Endothelial cell of umbilical vein (primary cell): ENCODE results near the gene SULT1A1. TPM values are rescaled to one million over a fixed set of nuclear protein-coding genes. Genes with fewer than 3 reads are reported as not detected.
"Not testable (repeated sequence)": the region's sequence is repeated elsewhere in the genome, so short reads cannot be mapped to it uniquely, and the experiment has no call there.

Experiments
- BruUV-seq: library from RNA; stranded (reverse); fragments of 400-500 nt; replicated peaks from 2 replicates; lab custom pipeline; 2021; lab: Mats Ljungman, UMichigan
- CTCF ChIA-PET: fragments of 300-600, 350-600 bp; sonication (Branson Sonifier 250); formaldehyde crosslinking; loops from one replicate; lab custom pipeline; 2021; ENCODE audit warnings: antibody characterized with exemption, inconsistent platforms; lab: Charles Lee
- POLR2A ChIA-PET: fragments of 300-600, 350-600 bp; sonication (Branson Sonifier 250); formaldehyde crosslinking; loops from one replicate; lab custom pipeline; 2021; ENCODE audit warnings: antibody characterized with exemption, inconsistent platforms; lab: Charles Lee
- DNase-seq: peaks from one replicate; pipeline ENCODE4 v3.0.0-alpha.2; 2011; ENCODE audit warnings: low read depth, low spot score
- FAIRE-seq: peaks from 2 replicates; lab custom pipeline; 2011; peaks lifted over from hg19 to GRCh38; lab: Jason Lieb, UNC
- H2AFZ ChIP-seq: 2 replicates; pipeline ENCODE4 v1.6.0; 2012; ENCODE audit warnings: low read depth, low read length, control low read depth, inconsistent platforms
- H3K27ac ChIP-seq: 2 replicates; pipeline ENCODE4 v1.5.1; 2011; ENCODE audit warnings: low read depth, mild to moderate bottlenecking, control low read depth, low read length, moderate library complexity; ENCODE audit not compliant: insufficient read depth
- H3K27me3 ChIP-seq, 2 experiments: 2 replicates each; pipeline versions ENCODE4 v1.6.0 to v1.6.1; 2011; ENCODE audit warnings: low read length in 2 of 2, mixed read lengths in 1 of 2; ENCODE audit not compliant: control insufficient read depth in 2 of 2, insufficient read depth in 2 of 2
- H3K36me3 ChIP-seq, 2 experiments: 2 replicates in 1 of 2; 3 replicates in 1 of 2; pipeline ENCODE4 v1.5.1; 2011; ENCODE audit warnings: low read length in 2 of 2, mild to moderate bottlenecking in 1 of 2, moderate library complexity in 1 of 2; ENCODE audit not compliant: control insufficient read depth in 2 of 2, insufficient read depth in 2 of 2; ENCODE audit errors: extremely low read depth in 1 of 2
- H3K4me1 ChIP-seq: 3 replicates; pipeline ENCODE4 v1.5.1; 2011; ENCODE audit warnings: mild to moderate bottlenecking, low read length; ENCODE audit not compliant: control insufficient read depth, insufficient read depth; ENCODE audit errors: extremely low read depth
- H3K4me2 ChIP-seq: 2 replicates; pipeline ENCODE4 v1.6.1; 2011; ENCODE audit warnings: low read length, control low read depth, mixed read lengths; ENCODE audit not compliant: insufficient read depth
- H3K4me3 ChIP-seq, 3 experiments: fragments of 200-600 bp in 1 of 3; sonication (generic), shearing (Covaris generic) in 1 of 3; replicated peaks in 1 of 3; 2 replicates each; pipeline ENCODE4 v1.5.1; 2011 to 2016; ENCODE audit warnings: control low read depth in 3 of 3, low read length in 3 of 3, mild to moderate bottlenecking in 2 of 3, inconsistent platforms in 1 of 3, low read depth in 1 of 3, moderate library complexity in 1 of 3; ENCODE audit not compliant: insufficient read depth in 1 of 3
- H3K79me2 ChIP-seq: 2 replicates; pipeline ENCODE4 v1.6.0; 2012; ENCODE audit warnings: low read length, inconsistent platforms; ENCODE audit not compliant: control insufficient read depth, insufficient read depth
- H3K9ac ChIP-seq: replicated peaks from 2 replicates; pipeline ENCODE3; 2011; ENCODE audit warnings: low read length, control low read depth; ENCODE audit not compliant: insufficient read depth; ENCODE audit errors: extremely low read depth
- H3K9me1 ChIP-seq: replicated peaks from 3 replicates; pipeline ENCODE4 v1.6.0; 2011; ENCODE audit warnings: mild to moderate bottlenecking, low read length; ENCODE audit not compliant: control insufficient read depth, insufficient read depth; ENCODE audit errors: extremely low read depth
- H3K9me3 ChIP-seq: replicated peaks from 2 replicates; pipeline ENCODE4 v1.5.1; 2012; ENCODE audit warnings: low read length, inconsistent platforms; ENCODE audit not compliant: control insufficient read depth, insufficient read depth
- H4K20me1 ChIP-seq: replicated peaks from 2 replicates; pipeline ENCODE3; 2011; ENCODE audit warnings: mild to moderate bottlenecking, low read length; ENCODE audit not compliant: control insufficient read depth, insufficient read depth; ENCODE audit errors: extremely low read depth
- EZH2 ChIP-seq: IDR thresholded peaks from 2 replicates; pipeline ENCODE4 v1.6.1; 2012; ENCODE audit warnings: borderline replicate concordance, low read depth, mild to moderate bottlenecking, moderate library complexity, low read length, inconsistent platforms; ENCODE audit not compliant: severe bottlenecking
- FOS ChIP-seq: IDR thresholded peaks from 2 replicates; pipeline ENCODE4 v1.6.1; 2011; ENCODE audit warnings: mild to moderate bottlenecking, low read length, moderate library complexity, borderline replicate concordance; ENCODE audit not compliant: insufficient read depth
- GATA2 ChIP-seq: IDR thresholded peaks from 2 replicates; pipeline ENCODE4 v1.7.0; 2011; ENCODE audit warnings: low read depth, mild to moderate bottlenecking, moderate library complexity, mixed read lengths, low read length; ENCODE audit not compliant: insufficient read length, insufficient read depth
- JUN ChIP-seq: IDR thresholded peaks from 2 replicates; pipeline ENCODE4 v1.6.1; 2011; ENCODE audit warnings: borderline replicate concordance, low read depth; ENCODE audit not compliant: insufficient read length, insufficient read depth
- MYC ChIP-seq: IDR thresholded peaks from one replicate; pipeline ENCODE4 v1.6.1; 2011; ENCODE audit warnings: mild to moderate bottlenecking, low read depth, low read length
- POLR2A ChIP-seq: IDR thresholded peaks from 2 replicates; pipeline ENCODE4 v1.6.1; 2012; ENCODE audit warnings: low read depth, mild to moderate bottlenecking, control low read depth, low read length
- POLR2AphosphoS5 ChIP-seq: IDR thresholded peaks from 2 replicates; pipeline ENCODE4 v1.6.1; 2012; ENCODE audit warnings: low read depth, mild to moderate bottlenecking, control low read depth, low read length, moderate library complexity; ENCODE audit not compliant: insufficient read depth
- dilution Hi-C: fragments of 300-500 bp; cut with MboI; formaldehyde crosslinking; loops from one replicate; pipeline ENCODE4 v1.15.0; 2019; ENCODE audit warnings: low sequenced_read_pairs; ENCODE audit not compliant: extremely low pct_ligation_motif_present
- intact Hi-C: fragments of 100-400 bp; cut with micrococcal nuclease; formaldehyde crosslinking; loops from one replicate; pipeline ENCODE4 v1.10.0; 2022
- polyA plus RNA-seq, 4 experiments: library from polyadenylated mRNA; depleted of rRNA in 3 of 4; stranded (reverse) in 3 of 4; unstranded in 1 of 4; fragments of >200 nt; gene quantifications; 2 replicates each; pipeline versions ENCODE4 v1.2.1 to v1.2.3, GENCODE V29; 2011 to 2012; ENCODE audit warnings: missing spikeins in 1 of 4
- total RNA-seq: library from RNA; stranded (reverse); gene quantifications from 2 replicates; pipeline ENCODE4 v1.2.3, GENCODE V29; 2021
- TF ChIP-seq, protein P1 (sequence below): IDR thresholded peaks from 2 replicates; pipeline ENCODE4 v1.6.1; 2011; ENCODE audit not compliant: insufficient read depth, insufficient read length
- TF ChIP-seq, protein P2 (sequence below), 2 donors: IDR thresholded peaks; 1 replicate in 1 of 2; 2 replicates in 1 of 2; pipeline ENCODE4 v1.5.1; 2011; ENCODE audit warnings: low read length in 2 of 2, mild to moderate bottlenecking in 2 of 2, moderate library complexity in 2 of 2, control low read depth in 1 of 2, inconsistent platforms in 1 of 2, low read depth in 1 of 2; ENCODE audit not compliant: insufficient read depth in 1 of 2; ENCODE audit errors: extremely low read depth in 1 of 2

The SULT1A1 gene
- total and polyA plus RNA-seq, 2 donors (not counting 3 experiments of a cell fraction or from before 2014, with no cell fraction given), result 0.77 to 0.90 TPM

DNA sequence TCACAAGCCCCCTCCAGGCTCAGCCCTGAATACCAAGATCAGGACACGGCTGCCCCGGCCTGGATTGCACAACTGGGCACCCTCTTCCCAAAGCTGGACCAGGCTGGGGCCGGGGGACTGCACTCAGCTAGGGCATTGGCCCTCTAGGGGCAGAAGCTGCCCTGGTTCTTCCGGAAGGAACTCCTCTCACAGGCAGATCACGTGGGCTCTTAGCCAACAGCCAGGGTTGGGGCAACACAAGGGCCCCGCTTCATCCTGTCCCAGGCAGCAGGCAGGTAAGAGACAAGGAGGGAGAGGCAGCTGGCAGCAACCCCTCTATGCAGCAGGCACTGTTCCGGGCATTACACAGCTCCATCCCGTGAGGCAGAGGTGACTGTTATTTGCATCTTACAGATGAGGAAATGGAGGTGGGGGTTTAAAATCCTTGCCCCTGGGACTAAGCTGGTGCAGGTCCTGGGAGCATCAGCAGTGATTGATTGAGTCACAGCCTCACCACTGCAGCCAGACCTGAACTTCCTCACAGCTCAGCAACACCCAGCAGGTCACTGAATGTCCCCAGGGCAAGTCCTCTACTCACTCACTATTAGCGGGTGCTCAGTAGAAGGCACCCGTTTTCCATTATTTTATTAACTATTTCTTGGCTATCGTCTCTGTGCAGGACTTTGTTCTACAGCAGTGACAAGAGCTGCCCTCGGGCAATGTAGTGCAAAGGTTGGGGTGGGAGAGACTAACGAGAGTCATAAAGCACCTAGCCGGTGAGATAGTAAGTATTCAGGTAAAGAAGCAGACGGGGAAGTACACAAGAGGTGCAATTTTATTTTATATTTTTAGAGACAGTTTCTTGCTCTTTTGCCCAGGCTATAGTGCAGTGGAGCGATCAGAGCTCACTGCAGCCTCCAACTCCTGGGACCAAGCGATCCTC lies 2.8 kb upstream of the SULT1A1 start:
- dilution Hi-C loops, BruUV-seq: not testable (repeated sequence)
- peak; percentile 4 for FAIRE-seq

DNA sequence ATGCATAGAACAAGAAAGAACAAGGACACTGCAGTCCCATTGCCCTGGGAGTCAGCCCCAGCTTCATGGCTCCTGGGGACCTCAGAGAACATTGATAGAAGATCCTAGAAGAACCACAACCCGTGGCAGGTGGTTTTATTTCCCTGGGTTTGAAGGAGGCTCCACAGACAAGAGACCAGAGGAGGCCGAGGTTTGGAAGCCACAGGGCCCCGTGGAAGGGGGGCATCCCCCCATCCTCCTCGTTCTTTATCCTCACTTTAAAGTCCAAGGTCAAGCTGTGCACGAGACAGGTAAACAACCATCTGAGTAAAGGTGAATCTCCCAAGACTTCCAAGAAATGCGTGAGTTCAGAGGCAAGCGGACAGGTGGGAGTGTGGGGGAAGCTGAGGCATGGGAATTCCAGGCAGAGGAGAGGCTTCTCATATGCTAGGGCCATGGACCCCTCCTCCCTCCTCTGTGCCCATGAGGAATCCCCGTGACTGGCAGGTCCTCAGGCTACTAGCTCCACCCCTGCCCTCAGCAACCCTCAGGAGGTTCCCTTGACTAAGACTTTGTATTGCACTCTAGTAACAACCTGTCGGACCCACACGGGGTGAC lies 849 bp upstream of the SULT1A1 start:
- Histone ChIP-seq H4K20me1 (no peaks in the 10 kb centered on the region), H3K27ac (no peak overlapping the region), H3K4me2 (no peak overlapping the region), H3K9me3 (no peaks in the 10 kb centered on the region), H2AFZ (no peak overlapping the region), H3K9ac (no peak overlapping the region), H3K27me3 (no peaks in the 10 kb centered on the region), H3K79me2 (no peaks in the 10 kb centered on the region), H3K36me3 (no peaks in the 10 kb centered on the region), H3K4me3 (no peak overlapping the region), H3K9me1 (no peaks in the 10 kb centered on the region), H3K4me1 (no peaks in the 10 kb centered on the region)
- no peak for FAIRE-seq
- POLR2A ChIA-PET, result no interaction called here
- CTCF ChIA-PET, result no interaction called here
- BruUV-seq, result no TSS peak
- no peak for TF ChIP-seq POLR2AphosphoS5
- no peak for TF ChIP-seq MYC
- no peak for TF ChIP-seq POLR2A
- TF ChIP-seq, protein P1, sequence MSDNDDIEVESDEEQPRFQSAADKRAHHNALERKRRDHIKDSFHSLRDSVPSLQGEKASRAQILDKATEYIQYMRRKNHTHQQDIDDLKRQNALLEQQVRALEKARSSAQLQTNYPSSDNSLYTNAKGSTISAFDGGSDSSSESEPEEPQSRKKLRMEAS, result no peak
- no peak for TF ChIP-seq FOS
- TF ChIP-seq GATA2, result no peak
- TF ChIP-seq JUN, result no peak
- TF ChIP-seq EZH2, result no peak
- TF ChIP-seq, protein P2, sequence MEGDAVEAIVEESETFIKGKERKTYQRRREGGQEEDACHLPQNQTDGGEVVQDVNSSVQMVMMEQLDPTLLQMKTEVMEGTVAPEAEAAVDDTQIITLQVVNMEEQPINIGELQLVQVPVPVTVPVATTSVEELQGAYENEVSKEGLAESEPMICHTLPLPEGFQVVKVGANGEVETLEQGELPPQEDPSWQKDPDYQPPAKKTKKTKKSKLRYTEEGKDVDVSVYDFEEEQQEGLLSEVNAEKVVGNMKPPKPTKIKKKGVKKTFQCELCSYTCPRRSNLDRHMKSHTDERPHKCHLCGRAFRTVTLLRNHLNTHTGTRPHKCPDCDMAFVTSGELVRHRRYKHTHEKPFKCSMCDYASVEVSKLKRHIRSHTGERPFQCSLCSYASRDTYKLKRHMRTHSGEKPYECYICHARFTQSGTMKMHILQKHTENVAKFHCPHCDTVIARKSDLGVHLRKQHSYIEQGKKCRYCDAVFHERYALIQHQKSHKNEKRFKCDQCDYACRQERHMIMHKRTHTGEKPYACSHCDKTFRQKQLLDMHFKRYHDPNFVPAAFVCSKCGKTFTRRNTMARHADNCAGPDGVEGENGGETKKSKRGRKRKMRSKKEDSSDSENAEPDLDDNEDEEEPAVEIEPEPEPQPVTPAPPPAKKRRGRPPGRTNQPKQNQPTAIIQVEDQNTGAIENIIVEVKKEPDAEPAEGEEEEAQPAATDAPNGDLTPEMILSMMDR (IDR thresholded peaks at IDR 0.05; ENCODE audit: extremely low read depth in 1 of 2, insufficient read depth in 1 of 2, low read depth in 1 of 2, low read length in 2 of 2), result no peak
- dilution Hi-C loops, result no loop called here
- intact Hi-C loops, result no loop called here
- no peak for DNase-seq

More for the DNA sequence above, 2.8 kb upstream of the SULT1A1 start:
- intact Hi-C loops, H3K9ac ChIP-seq, POLR2A ChIA-PET, H3K27ac ChIP-seq, H3K9me1 ChIP-seq, H4K20me1 ChIP-seq, H3K4me2 ChIP-seq, H3K36me3 ChIP-seq, DNase-seq, H3K79me2 ChIP-seq, CTCF ChIA-PET, H3K4me3 ChIP-seq, H3K27me3 ChIP-seq, H3K4me1 ChIP-seq, H2AFZ ChIP-seq, H3K9me3 ChIP-seq: not testable (repeated sequence)
